IPS-18a (cell line): Measurements from ENCODE around the gene ETS1.

Source experiments
- H3K27ac ChIP-seq: one replicate; pipeline ENCODE4 v1.5.1; 2013; ENCODE audit warnings: low read length
- H3K27me3 ChIP-seq: one replicate; pipeline ENCODE4 v1.6.1; 2013; ENCODE audit warnings: mild to moderate bottlenecking, low read length; ENCODE audit not compliant: control insufficient read depth, insufficient read depth
- H3K36me3 ChIP-seq: one replicate; pipeline ENCODE4 v1.6.1; 2013; ENCODE audit warnings: low read depth, low read length; ENCODE audit not compliant: control insufficient read depth
- H3K4me1 ChIP-seq: one replicate; pipeline ENCODE4 v1.6.1; 2013; ENCODE audit warnings: low read depth, low read length; ENCODE audit not compliant: control insufficient read depth
- H3K4me3 ChIP-seq: one replicate; pipeline ENCODE4 v1.5.1; 2013; ENCODE audit warnings: low read length
- H3K9ac ChIP-seq: one replicate; pipeline ENCODE4 v1.6.1; 2013; ENCODE audit warnings: mild to moderate bottlenecking, low read length, moderate library complexity
- H3K9me3 ChIP-seq: one replicate; pipeline ENCODE4 v1.6.1; 2013; ENCODE audit warnings: low read depth, low read length; ENCODE audit not compliant: control insufficient read depth

ETS1 gene

DNA sequence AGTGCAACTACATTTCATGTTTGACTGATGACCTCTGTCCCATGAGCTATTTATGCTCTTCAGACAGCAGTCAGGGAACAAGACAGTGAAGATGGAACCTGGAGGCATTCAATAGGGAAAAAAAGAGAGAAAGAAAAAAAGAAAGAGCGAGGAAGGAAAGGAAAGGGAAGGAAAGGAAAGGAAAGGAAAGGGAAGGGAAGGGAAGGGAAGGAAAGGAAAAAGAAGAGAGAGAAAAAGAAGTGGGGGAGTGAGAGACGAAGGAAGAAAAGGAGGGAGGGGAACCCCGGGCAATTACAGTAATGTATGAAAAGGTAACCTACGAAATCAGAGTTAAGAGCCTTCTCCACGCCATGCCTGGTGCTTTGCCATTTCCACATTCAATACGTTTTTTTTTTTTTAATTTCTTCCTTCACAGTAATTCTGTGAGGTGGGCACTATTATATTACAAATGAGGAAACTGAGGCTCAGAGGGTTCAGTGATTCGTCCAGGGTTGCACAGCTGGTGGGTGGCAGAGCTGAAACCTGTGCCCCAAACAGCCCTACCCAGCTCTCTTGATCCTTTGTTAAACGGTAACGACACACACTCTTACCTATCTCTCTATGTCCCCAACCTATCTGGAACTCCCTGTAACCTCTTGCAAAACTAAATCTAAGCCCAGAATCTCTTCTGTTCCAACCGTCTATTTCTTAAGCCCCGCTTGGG lies 39.3 kb downstream of the ETS1 start:
- Histone ChIP-seq H3K9me3 (no peaks in the 10 kb centered on the region), H3K36me3 (no peaks in the 10 kb centered on the region), H3K4me3 (peak overlapping the region; percentile 54), H3K4me1 (peaks cover 14% of the 10 kb centered on the region), H3K27me3 (peaks cover 96% of the 10 kb centered on the region), H3K27ac (no peak overlapping the region), H3K9ac (no peak overlapping the region)

DNA sequence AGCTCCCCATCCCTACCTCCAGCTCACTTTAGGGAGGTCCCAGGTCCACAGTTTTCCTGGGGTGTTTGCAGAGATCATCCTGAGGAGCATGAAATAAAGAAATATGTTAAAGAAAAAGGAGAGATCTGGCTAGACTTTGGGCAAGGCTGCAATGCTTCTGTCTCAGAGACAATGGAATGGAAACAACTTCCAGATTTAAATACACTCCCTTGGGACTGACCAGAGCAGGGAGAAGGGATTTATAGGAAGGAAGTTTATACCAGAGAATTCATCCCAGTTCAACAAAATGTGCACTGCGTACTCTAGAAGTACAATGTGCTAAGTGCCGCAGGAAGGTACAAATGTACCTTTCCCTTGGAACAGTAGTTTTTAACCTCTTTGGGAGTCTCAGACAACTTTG lies 40.4 kb downstream of the ETS1 start:
- Histone ChIP-seq H3K4me1 (peaks cover 14% of the 10 kb centered on the region), H3K36me3 (no peaks in the 10 kb centered on the region), H3K9ac (no peak overlapping the region), H3K27ac (no peak overlapping the region), H3K9me3 (no peaks in the 10 kb centered on the region), H3K4me3 (no peak overlapping the region), H3K27me3 (peaks cover 92% of the 10 kb centered on the region)

DNA sequence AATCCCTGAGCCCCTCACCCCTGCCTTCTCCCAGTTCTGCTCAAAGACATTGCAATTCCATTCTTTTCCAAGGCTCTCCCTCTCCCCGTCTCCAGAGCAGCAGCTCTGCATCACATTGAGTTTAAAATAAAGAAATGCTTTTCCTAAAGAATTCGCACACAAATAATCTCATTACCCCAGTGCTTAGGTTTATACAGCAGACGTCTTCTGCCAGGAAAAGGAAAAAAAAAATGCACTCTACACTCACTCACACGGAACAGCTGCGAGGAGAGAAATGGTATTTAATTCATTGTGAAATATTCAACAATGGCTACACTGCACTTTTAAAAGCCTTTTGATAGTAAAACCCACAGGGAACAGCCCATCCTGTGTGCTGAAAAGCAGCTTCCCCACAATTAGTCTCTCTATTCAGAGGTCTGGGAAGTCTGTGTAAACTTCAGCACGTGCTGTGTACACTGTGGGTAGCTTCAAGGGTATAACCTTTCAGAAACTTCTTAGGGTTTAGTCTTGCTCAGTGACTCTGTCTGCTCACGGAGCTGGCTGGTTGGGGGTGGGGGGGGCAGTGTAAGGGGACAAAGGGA lies 42.8 kb downstream of the ETS1 start:
- peaks cover 88% of the 10 kb centered on the region for H3K27me3 ChIP-seq
- no peaks in the 10 kb centered on the region for H3K9me3 ChIP-seq
- H3K4me3 ChIP-seq: no peak overlapping the region
- no peaks in the 10 kb centered on the region for H3K36me3 ChIP-seq
- H3K9ac ChIP-seq: no peak overlapping the region
- peaks cover 7% of the 10 kb centered on the region for H3K4me1 ChIP-seq
- no peak overlapping the region for H3K27ac ChIP-seq

DNA sequence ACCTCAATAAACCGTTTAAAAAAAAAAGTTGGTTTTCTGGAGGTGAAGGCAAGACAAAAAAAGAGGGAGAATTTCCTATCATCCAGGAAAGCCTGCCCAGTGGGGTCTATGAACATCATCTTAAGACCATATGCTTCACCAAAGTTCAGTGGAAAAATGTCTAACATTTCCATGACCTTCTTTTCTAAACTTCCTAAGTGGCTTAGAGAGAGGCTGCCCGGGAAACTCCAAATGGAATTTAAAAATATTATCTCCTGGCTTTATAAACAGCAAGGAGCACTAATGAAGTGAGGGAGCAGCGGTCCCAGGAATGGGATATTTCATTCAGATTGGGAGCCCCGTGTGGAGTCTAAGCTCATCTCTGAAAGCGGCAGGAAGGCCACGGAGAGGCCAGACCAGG lies 46.9 kb downstream of the ETS1 start:
- no peak overlapping the region for H3K4me3 ChIP-seq
- no peak overlapping the region for H3K9ac ChIP-seq
- peaks cover 87% of the 10 kb centered on the region for H3K27me3 ChIP-seq
- peaks cover 4% of the 10 kb centered on the region for H3K4me1 ChIP-seq
- H3K36me3 ChIP-seq: no peaks in the 10 kb centered on the region
- no peak overlapping the region for H3K27ac ChIP-seq
- H3K9me3 ChIP-seq: no peaks in the 10 kb centered on the region

DNA sequence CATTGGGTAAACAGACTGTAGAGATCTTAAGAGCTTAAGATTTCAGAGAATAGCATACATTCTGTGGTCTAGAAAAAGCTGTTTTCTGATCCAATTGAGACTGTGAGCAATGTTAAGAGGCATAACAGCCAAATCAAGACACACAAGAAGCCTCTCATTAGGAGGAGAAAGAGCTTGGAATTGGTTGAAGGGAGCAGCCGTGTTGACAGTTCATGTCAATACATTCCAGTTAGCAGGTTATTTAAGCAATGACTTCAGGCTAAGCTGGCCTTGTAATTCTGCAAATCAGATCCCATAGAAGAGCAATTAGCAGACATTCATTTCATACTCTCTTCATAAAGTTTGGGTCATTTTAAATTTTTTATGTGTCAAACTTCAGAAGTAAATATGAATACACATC lies 50.9 kb downstream of the ETS1 start:
- Histone ChIP-seq H3K27me3 (peaks cover 92% of the 10 kb centered on the region), H3K4me3 (no peak overlapping the region), H3K4me1 (peaks cover 21% of the 10 kb centered on the region), H3K36me3 (no peaks in the 10 kb centered on the region), H3K9me3 (no peaks in the 10 kb centered on the region), H3K27ac (no peak overlapping the region), H3K9ac (no peak overlapping the region)

DNA sequence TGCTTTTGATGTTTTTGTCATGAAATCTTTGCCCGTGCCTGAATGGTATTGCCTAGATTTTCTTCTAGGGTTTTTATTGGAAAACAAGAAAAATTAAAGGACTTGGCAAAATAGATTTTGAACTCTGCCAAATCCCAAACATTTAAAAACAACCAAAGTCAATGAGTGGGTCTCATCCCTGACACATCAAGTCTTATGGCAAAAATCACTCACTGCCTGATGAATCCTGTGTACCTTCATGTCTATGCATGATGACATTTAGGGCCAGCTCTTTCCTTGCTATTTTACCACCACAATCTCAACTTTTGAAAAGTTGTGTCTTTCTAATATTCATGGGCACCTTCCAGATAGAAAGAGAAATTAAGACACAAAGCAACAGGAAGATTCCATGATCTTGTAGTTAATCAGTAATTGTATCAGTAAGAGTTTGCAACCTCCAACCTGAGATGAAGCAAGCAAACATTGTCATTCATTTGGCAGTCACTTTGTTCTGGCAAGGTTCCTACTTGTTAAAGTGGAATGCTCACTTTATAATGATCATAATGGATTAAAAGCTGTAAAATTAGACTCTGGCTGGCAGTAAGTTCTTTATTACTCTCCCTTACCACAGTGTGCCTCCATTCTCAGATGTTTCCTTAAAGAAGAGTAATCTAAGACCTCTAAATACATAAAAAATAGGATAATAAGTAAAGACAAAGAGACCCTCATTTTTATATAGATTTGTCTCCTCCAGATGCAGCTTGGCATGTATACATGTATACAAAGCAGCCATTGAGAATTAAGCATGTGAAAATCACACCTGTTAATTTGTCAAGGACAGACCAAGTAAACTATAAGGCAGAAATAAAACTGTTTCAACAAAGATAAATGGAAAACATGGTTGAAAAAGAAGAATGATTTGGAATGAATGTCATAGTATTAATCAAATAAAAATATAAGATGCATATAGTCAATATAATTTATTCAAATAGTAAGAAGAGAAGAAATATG lies 51.6 kb downstream of the ETS1 start:
- no peak overlapping the region for H3K27ac ChIP-seq
- H3K36me3 ChIP-seq: no peaks in the 10 kb centered on the region

DNA sequence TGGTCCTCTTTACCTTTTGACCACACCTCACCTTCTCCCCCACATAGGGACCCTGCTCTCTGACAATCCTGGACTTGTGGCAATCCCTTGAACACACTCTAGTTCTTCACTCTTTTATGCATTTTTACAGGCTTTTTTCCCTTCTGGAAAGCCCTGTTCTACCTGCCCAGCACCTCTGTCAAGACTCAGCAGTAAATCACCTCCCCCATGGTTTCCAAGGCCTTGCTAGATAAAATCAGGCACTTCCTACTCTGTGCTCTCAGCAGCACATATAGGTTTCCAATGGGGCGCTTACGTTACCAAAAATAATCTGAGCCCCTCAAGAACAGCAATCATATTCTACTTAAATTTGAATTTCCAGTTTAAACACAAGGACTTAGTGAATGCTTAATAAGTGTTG lies 53.9 kb downstream of the ETS1 start:
- Histone ChIP-seq H3K9me3 (no peaks in the 10 kb centered on the region), H3K4me1 (peaks cover 22% of the 10 kb centered on the region), H3K27me3 (peaks cover 98% of the 10 kb centered on the region), H3K9ac (peak overlapping the region; percentile 1), H3K27ac (no peak overlapping the region), H3K36me3 (no peaks in the 10 kb centered on the region), H3K4me3 (peak overlapping the region; percentile 52)

More for the DNA sequence above, 51.6 kb downstream of the ETS1 start:
- Histone ChIP-seq H3K9me3 (no peaks in the 10 kb centered on the region), H3K9ac (no peak overlapping the region), H3K27me3 (peaks cover 92% of the 10 kb centered on the region), H3K4me1 (peaks cover 22% of the 10 kb centered on the region), H3K4me3 (no peak overlapping the region)

DNA sequence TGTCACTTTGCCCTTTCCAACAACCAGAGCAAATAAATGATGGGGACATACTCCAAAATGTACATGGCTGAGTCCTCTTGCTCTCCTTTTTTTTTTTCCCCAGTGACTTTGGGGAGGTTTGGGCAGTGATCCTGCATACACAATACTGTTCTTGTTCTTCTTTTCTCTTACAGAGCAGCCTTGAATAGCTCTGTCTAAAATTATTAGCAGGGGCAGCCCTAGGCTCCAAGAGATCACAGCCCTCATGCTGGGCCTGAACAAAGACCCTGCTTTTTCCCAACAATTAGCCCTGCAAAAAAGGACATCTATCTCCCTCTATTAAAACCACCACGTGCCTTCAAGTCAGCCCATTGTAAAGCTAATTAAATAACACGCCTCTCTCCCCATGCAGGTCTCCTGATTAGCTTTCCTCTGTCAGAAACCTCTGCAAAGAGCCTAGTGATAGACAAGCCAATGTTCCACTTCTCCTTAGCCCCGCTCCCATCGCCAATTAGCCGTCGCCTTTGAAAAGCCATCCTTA lies 54.7 kb downstream of the ETS1 start:
- Histone ChIP-seq H3K27ac (no peak overlapping the region), H3K27me3 (peaks cover 98% of the 10 kb centered on the region), H3K4me3 (peak overlapping the region; percentile 52), H3K9me3 (no peaks in the 10 kb centered on the region), H3K9ac (peak overlapping the region; percentile 1), H3K36me3 (no peaks in the 10 kb centered on the region), H3K4me1 (peaks cover 22% of the 10 kb centered on the region)

DNA sequence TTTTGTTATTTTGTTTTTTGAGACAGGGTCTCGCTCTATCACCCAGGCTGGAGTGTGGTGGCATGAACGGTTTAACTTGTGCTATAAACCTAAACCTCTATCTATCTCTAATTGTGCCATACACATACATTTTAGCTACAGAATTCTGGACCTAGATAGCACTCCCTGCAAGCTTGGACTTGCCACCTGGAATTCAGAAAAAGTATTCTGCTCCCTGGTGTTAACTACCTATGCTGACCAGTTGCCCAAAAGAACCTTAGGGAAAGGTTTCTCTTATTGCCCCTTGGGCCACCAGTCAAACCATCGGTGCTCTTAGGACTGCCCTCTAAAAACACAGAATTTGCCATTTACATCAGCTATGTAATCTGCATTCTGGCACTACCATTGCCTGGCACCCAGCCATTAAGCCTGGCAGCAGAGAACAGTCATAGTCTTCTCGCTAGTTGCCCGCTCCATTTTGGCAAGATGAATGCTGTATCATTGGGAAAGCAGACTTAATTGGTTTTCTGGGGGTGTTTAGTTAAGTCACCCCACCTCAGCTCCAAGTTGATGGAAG lies 55.3 kb downstream of the ETS1 start:
- Histone ChIP-seq H3K4me1 (peaks cover 22% of the 10 kb centered on the region), H3K4me3 (no peak overlapping the region), H3K9me3 (no peaks in the 10 kb centered on the region), H3K27me3 (peaks cover 98% of the 10 kb centered on the region), H3K9ac (no peak overlapping the region), H3K27ac (no peak overlapping the region), H3K36me3 (no peaks in the 10 kb centered on the region)

DNA sequence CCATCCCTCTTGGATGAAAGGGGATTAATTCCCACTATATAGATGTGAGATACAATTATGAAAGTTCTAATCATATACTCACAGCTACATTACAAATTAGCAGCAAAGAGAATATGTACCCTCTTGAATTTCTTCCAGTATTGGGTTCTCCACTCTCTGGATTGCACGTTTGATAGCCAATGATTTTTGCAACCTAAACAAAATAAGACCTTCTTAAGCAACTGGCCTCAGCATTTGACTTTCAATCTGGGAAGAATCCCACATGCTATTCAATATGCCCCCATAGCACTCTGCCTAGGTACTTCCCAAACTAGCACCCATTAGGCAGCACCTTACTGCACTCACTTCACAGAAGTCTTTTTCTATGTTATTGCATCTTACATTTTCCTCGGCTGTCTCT lies 55.8 kb downstream of the ETS1 start:
- H3K27ac ChIP-seq: no peak overlapping the region
- no peak overlapping the region for H3K9ac ChIP-seq
- H3K4me1 ChIP-seq: peaks cover 22% of the 10 kb centered on the region
- no peak overlapping the region for H3K4me3 ChIP-seq
- no peaks in the 10 kb centered on the region for H3K9me3 ChIP-seq
- no peaks in the 10 kb centered on the region for H3K36me3 ChIP-seq
- peaks cover 98% of the 10 kb centered on the region for H3K27me3 ChIP-seq
